IMR-90 (cell line): ENCODE measurements around the gene OSTM1. TPM values are rescaled to one million over a fixed set of nuclear protein-coding genes. Genes with fewer than 3 reads are reported as not detected.

Experiments
- ATAC-seq: fragments of 200-7000 bp; cut with Tn5 transposase; 2 replicates; pipeline ENCODE4 v1.9.1; 2020; ENCODE audit warnings: low read depth, mild to moderate bottlenecking, moderate library complexity
- BruUV-seq: library from RNA; stranded (reverse); fragments of 400-500 nt; replicated peaks from 2 replicates; lab custom pipeline; 2021; lab: Mats Ljungman, UMichigan
- CTCF ChIA-PET: fragments of 300-600 bp; formaldehyde crosslinking; extraction: SDS; loops from one replicate; lab custom pipeline; 2021; ENCODE audit warnings: antibody characterized with exemption; lab: Yijun Ruan, JAX
- POLR2A ChIA-PET: fragments of 300-600 bp; sonication (Branson Sonifier 250); formaldehyde crosslinking; loops from one replicate; lab custom pipeline; 2022; ENCODE audit warnings: antibody characterized with exemption; ENCODE audit not compliant: unreplicated experiment; lab: Charles Lee
- DNase-seq: peaks from one replicate; pipeline ENCODE4 v3.0.0; 2013
- H2AFZ ChIP-seq: replicated peaks from 2 replicates; pipeline ENCODE3; 2013; ENCODE audit warnings: low read length, mild to moderate bottlenecking; ENCODE audit not compliant: poor library complexity
- H2AK5ac ChIP-seq: 2 replicates; pipeline ENCODE4 v1.6.1; 2013; ENCODE audit warnings: low read depth, low read length, inconsistent platforms
- H2AK9ac ChIP-seq: replicated peaks from 2 replicates; pipeline ENCODE3; 2013; ENCODE audit warnings: mild to moderate bottlenecking, low read depth, low read length, moderate library complexity; ENCODE audit not compliant: poor library complexity
- H2BK120ac ChIP-seq: 2 replicates; pipeline ENCODE4 v1.6.1; 2013; ENCODE audit warnings: low read depth, low read length, inconsistent platforms
- H2BK15ac ChIP-seq: 3 replicates; pipeline ENCODE4 v1.6.1; 2013; ENCODE audit warnings: low read depth, low read length, inconsistent platforms
- H2BK20ac ChIP-seq: 2 replicates; pipeline ENCODE4 v1.6.1; 2013; ENCODE audit warnings: low read depth, mild to moderate bottlenecking, inconsistent platforms, low read length, moderate library complexity
- H2BK5ac ChIP-seq: 2 replicates; pipeline ENCODE4 v1.6.1; 2013; ENCODE audit warnings: mild to moderate bottlenecking, low read depth, low read length, inconsistent platforms; ENCODE audit not compliant: poor library complexity, severe bottlenecking
- H3K14ac ChIP-seq: replicated peaks from 2 replicates; pipeline ENCODE4 v1.6.1; 2013; ENCODE audit warnings: low read depth, low read length, inconsistent platforms
- H3K18ac ChIP-seq: 2 replicates; pipeline ENCODE4 v1.6.1; 2013; ENCODE audit warnings: low read depth, low read length, control low read depth
- H3K23ac ChIP-seq: 2 replicates; pipeline ENCODE4 v1.6.1; 2013; ENCODE audit warnings: low read depth, low read length, inconsistent platforms
- H3K27ac ChIP-seq: 2 replicates; pipeline ENCODE4 v1.5.1; 2013; ENCODE audit warnings: mild to moderate bottlenecking, control low read depth, low read length; ENCODE audit not compliant: insufficient read depth
- H3K27me3 ChIP-seq: 2 replicates; pipeline ENCODE4 v1.6.1; 2013; ENCODE audit warnings: low read length; ENCODE audit not compliant: control insufficient read depth, insufficient read depth
- H3K36me3 ChIP-seq: 2 replicates; pipeline ENCODE4 v1.6.1; 2013; ENCODE audit warnings: low read length, mixed read lengths; ENCODE audit not compliant: control insufficient read depth, insufficient read depth
- H3K4ac ChIP-seq: 2 replicates; pipeline ENCODE4 v1.6.1; 2013; ENCODE audit warnings: low read depth, low read length, inconsistent platforms
- H3K4me1 ChIP-seq: 2 replicates; pipeline ENCODE4 v1.6.1; 2013; ENCODE audit warnings: low read length, mixed read lengths; ENCODE audit not compliant: control insufficient read depth, insufficient read depth
- H3K4me2 ChIP-seq: 2 replicates; pipeline ENCODE4 v1.6.1; 2013; ENCODE audit warnings: low read depth, mild to moderate bottlenecking, control low read depth, low read length, moderate library complexity
- H3K4me3 ChIP-seq: 2 replicates; pipeline ENCODE4 v1.5.1; 2013; ENCODE audit warnings: low read depth, mild to moderate bottlenecking, control low read depth, low read length, moderate library complexity; ENCODE audit not compliant: insufficient read depth
- H3K56ac ChIP-seq: 2 replicates; pipeline ENCODE4 v1.6.1; 2013; ENCODE audit warnings: low read length, inconsistent platforms; ENCODE audit not compliant: insufficient read depth; ENCODE audit errors: extremely low read depth
- H3K79me1 ChIP-seq, 2 experiments: 2 replicates each; pipeline ENCODE4 v1.6.1; 2013; ENCODE audit warnings: low read length in 2 of 2, inconsistent platforms in 1 of 2, low read depth in 1 of 2
- H3K9ac ChIP-seq: 2 replicates; pipeline ENCODE4 v1.6.1; 2013; ENCODE audit warnings: low read depth, low read length, control low read depth
- H3K9me1 ChIP-seq: 2 replicates; pipeline ENCODE4 v1.6.1; 2013; ENCODE audit warnings: low read length, inconsistent platforms; ENCODE audit not compliant: insufficient read depth
- H3K9me3 ChIP-seq: 2 replicates; pipeline ENCODE4 v1.6.1; 2013; ENCODE audit warnings: low read length; ENCODE audit not compliant: control insufficient read depth, insufficient read depth
- H4K20me1 ChIP-seq: 2 replicates; pipeline ENCODE4 v1.6.1; 2013; ENCODE audit warnings: low read length, inconsistent platforms; ENCODE audit not compliant: insufficient read depth
- H4K5ac ChIP-seq: 2 replicates; pipeline ENCODE4 v1.6.1; 2013; ENCODE audit warnings: mild to moderate bottlenecking, low read depth, low read length, control low read depth
- H4K8ac ChIP-seq, 2 experiments: 2 replicates each; pipeline ENCODE4 v1.6.1; 2013; ENCODE audit warnings: low read depth in 2 of 2, low read length in 2 of 2, control low read depth in 1 of 2, inconsistent platforms in 1 of 2
- H4K91ac ChIP-seq: 2 replicates; pipeline ENCODE4 v1.6.1; 2013; ENCODE audit warnings: low read depth, low read length, inconsistent platforms; ENCODE audit not compliant: insufficient read depth
- BHLHE40 ChIP-seq: fragments of 150-350 bp; IDR thresholded peaks from 2 replicates; pipeline ENCODE4 v1.6.1; 2016; ENCODE audit warnings: mild to moderate bottlenecking, low read depth, low read length
- MAFK ChIP-seq: IDR thresholded peaks from 2 replicates; pipeline ENCODE4 v1.6.1; 2012; ENCODE audit warnings: low read depth, low read length, improper control_type of control experiment
- MAZ ChIP-seq: IDR thresholded peaks from 2 replicates; pipeline ENCODE4 v1.6.1; 2012; ENCODE audit warnings: low read depth, mild to moderate bottlenecking, low read length, improper control_type of control experiment, moderate library complexity, borderline replicate concordance
- MXI1 ChIP-seq: IDR thresholded peaks from 2 replicates; pipeline ENCODE4 v1.6.1; 2012; ENCODE audit warnings: low read depth, mild to moderate bottlenecking, low read length, moderate library complexity, borderline replicate concordance
- RAD21 ChIP-seq: IDR thresholded peaks from 2 replicates; pipeline ENCODE4 v1.6.1; 2012; ENCODE audit warnings: low read length, improper control_type of control experiment
- RCOR1 ChIP-seq: IDR thresholded peaks from 2 replicates; pipeline ENCODE4 v1.6.1; 2012; ENCODE audit warnings: mild to moderate bottlenecking, low read length, improper control_type of control experiment; ENCODE audit not compliant: insufficient replicate concordance
- USF2 ChIP-seq: fragments of 150-350 bp; IDR thresholded peaks from 2 replicates; pipeline ENCODE4 v1.6.1; 2017; ENCODE audit warnings: mild to moderate bottlenecking, antibody characterized with exemption, low read length, low read depth
- dilution Hi-C: fragments of 300-500 bp; cut with HindIII; formaldehyde crosslinking; loops from one replicate; pipeline ENCODE4 v1.14.3; 2018; ENCODE audit warnings: low sequenced_read_pairs; ENCODE audit not compliant: unreplicated experiment
- in situ Hi-C: fragments of 300-500 bp; cut with MboI; formaldehyde crosslinking; loops from 3 replicates; pipeline ENCODE4 v1.14.3; 2019; ENCODE audit warnings: low sequenced_read_pairs, inconsistent platforms, mixed read lengths
- intact Hi-C: fragments of 100-400 bp; cut with micrococcal nuclease; formaldehyde crosslinking; loops from 2 replicates; pipeline ENCODE4 v1.10.0; 2022
- polyA plus RNA-seq, 3 experiments: library from polyadenylated mRNA; depleted of rRNA; stranded (reverse); fragments of >200 nt; gene quantifications; 2 replicates each; pipeline ENCODE4 v1.2.3, GENCODE V29; 2012; ENCODE audit warnings: low replicate concordance in 1 of 3
- total RNA-seq: library from RNA; depleted of rRNA; stranded (reverse); fragments of >200 nt; gene quantifications from 2 replicates; pipeline ENCODE4 v1.2.3, GENCODE V29; 2012

Gene OSTM1
- total and polyA plus RNA-seq, 2 of the 4 experiments (the other 2 are of a cell fraction): 8.0 to 24.7 TPM

DNA sequence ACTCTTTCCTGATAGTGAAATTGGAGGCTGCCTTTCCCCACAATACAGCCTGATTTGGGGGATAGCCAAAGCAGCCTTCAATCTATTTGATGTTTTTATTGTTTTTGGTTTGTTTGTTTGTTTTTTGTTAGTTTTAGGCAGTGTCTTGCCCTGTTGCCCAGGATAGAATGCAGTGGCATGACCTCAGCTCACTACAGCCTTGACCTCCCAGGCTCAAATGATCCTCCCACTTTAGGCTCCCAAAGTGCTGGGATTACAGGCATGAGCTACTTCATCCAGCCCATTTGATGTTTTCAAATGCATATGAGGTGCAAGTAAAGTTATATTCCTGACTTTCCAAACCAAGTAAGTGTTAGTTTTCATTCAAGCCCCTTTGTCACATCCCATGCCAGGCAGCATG lies 75.2 kb downstream of the OSTM1 start:
- TF ChIP-seq MAFK (no peak), MXI1 (no peak), USF2 (no peak), RAD21 (no peak), BHLHE40 (no peak), RCOR1 (no peak), MAZ (no peak)
- no peak overlapping the region for H4K91ac ChIP-seq
- H3K79me1 ChIP-seq: no peaks in the 10 kb centered on the region
- intact Hi-C loops: no loop called here
- no peak overlapping the region for H2BK5ac ChIP-seq
- H2AK5ac ChIP-seq: no peak overlapping the region
- peaks cover 3% of the 10 kb centered on the region for H3K27me3 ChIP-seq
- no peak overlapping the region for H3K4ac ChIP-seq
- no peak overlapping the region for H3K56ac ChIP-seq
- H3K4me2 ChIP-seq: no peak overlapping the region
- no peak overlapping the region for H3K23ac ChIP-seq
- no peak overlapping the region for H3K14ac ChIP-seq
- no peaks in the 10 kb centered on the region for H3K36me3 ChIP-seq
- no peak overlapping the region for H2AFZ ChIP-seq
- no peak overlapping the region for H3K4me3 ChIP-seq
- no peak overlapping the region for H2BK20ac ChIP-seq
- ChIA-PET POLR2A (no interaction called here), CTCF (no interaction called here)
- no peaks in the 10 kb centered on the region for H4K20me1 ChIP-seq
- no peaks in the 10 kb centered on the region for H3K4me1 ChIP-seq
- H3K18ac ChIP-seq: no peak overlapping the region
- no peak overlapping the region for H2BK120ac ChIP-seq
- H3K9ac ChIP-seq: no peak overlapping the region
- ATAC-seq (no peak), DNase-seq (no peak)
- H2AK9ac ChIP-seq: no peak overlapping the region
- H3K9me1 ChIP-seq: no peaks in the 10 kb centered on the region
- no peak overlapping the region for H4K8ac ChIP-seq
- dilution Hi-C loops: no loop called here
- H3K9me3 ChIP-seq: no peaks in the 10 kb centered on the region
- in situ Hi-C loops: no loop called here
- no TSS peak for BruUV-seq
- no peak overlapping the region for H2BK15ac ChIP-seq
- no peak overlapping the region for H4K5ac ChIP-seq
- H3K27ac ChIP-seq: no peak overlapping the region
